Gastrocnemius medialis (tissue), 4 donors: ENCODE data around the gene HDAC10. TPM values are rescaled to one million over a fixed set of nuclear protein-coding genes. Genes with fewer than 3 reads are reported as not detected.
A peak's percentile ranks its signal among the peaks of the same experiment; 100 is the strongest.

Experiments used
- ATAC-seq, 2 donors: fragments of 150-250 bp; one replicate each; pipeline ENCODE4 v1.9.1; 2016
- DNase-seq, 2 donors: peaks; one replicate each; pipeline ENCODE4 v3.0.0-alpha.2; 2019
- H3K27ac ChIP-seq, 4 donors: fragments of 200-600 bp; sonication (generic); 1 replicate in 1 of 4; 2 replicates in 3 of 4; pipeline ENCODE4 v1.5.1; 2016 to 2018; ENCODE audit warnings: mild to moderate bottlenecking in 2 of 4, moderate library complexity in 1 of 4
- H3K27me3 ChIP-seq, 3 donors: fragments of 200-600 bp; sonication (generic) in 2 of 3; 1 replicate in 1 of 3; 2 replicates in 2 of 3; pipeline versions ENCODE4 v1.5.1 to v1.6.0; 2016 to 2019; ENCODE audit warnings: mild to moderate bottlenecking in 1 of 3, moderate library complexity in 1 of 3
- H3K36me3 ChIP-seq, 2 donors: fragments of 200-600 bp; sonication (generic) in 1 of 2; one replicate each; pipeline ENCODE4 v1.5.1; 2017 to 2018
- H3K4me1 ChIP-seq, 2 donors: fragments of 200-600 bp; sonication (generic) in 1 of 2; one replicate each; pipeline ENCODE4 v1.5.1; 2016 to 2017; ENCODE audit warnings: mild to moderate bottlenecking in 2 of 2
- H3K4me3 ChIP-seq, 4 donors: fragments of 200-600 bp; sonication (generic) in 3 of 4; 1 replicate in 1 of 4; 2 replicates in 3 of 4; pipeline ENCODE4 v1.5.1; 2016 to 2019; ENCODE audit warnings: mild to moderate bottlenecking in 2 of 4
- H3K9me3 ChIP-seq, 3 donors: fragments of 200-600 bp; sonication (generic) in 2 of 3; 1 replicate in 1 of 3; 2 replicates in 2 of 3; pipeline ENCODE4 v1.5.1; 2016 to 2019
- POLR2A ChIP-seq, 2 donors: fragments of 450-650 bp; IDR thresholded peaks; one replicate each; pipeline ENCODE4 v1.6.1; 2017; ENCODE audit warnings: antibody characterized with exemption in 2 of 2, mild to moderate bottlenecking in 2 of 2, moderate library complexity in 2 of 2
- in situ Hi-C, 4 donors: fragments of 200-750 bp; cut with MboI; loops; one replicate each; pipeline versions ENCODE4 v1.15.0 to v1.8.0; 2017; ENCODE audit warnings: low sequenced_read_pairs in 4 of 4
- intact Hi-C: fragments of 100-400 bp; cut with DNase I; formaldehyde crosslinking; loops from one replicate; pipeline ENCODE4 v1.15.1; 2023; ENCODE audit warnings: low total_unique reads
- total RNA-seq, 4 donors: library from RNA; depleted of rRNA; stranded (reverse); fragments of >200 nt; gene quantifications; one replicate each; pipeline versions ENCODE4 v1.1.0 to v1.2.3, GENCODE V29; 2016
- TF ChIP-seq, protein P1 (sequence below), 5 experiments: fragments of 450-650 bp in 3 of 5; fragments of 200-600 bp in 2 of 5; sonication (generic) in 2 of 5; IDR thresholded peaks in 4 of 5; conservative IDR thresholded peaks in 1 of 5; 1 replicate in 4 of 5; 2 replicates in 1 of 5; pipeline ENCODE4 v1.5.1; 2016 to 2019; ENCODE audit warnings: antibody characterized with exemption in 5 of 5, mild to moderate bottlenecking in 3 of 5, moderate library complexity in 3 of 5

The HDAC10 gene
- total RNA-seq, 4 donors from 2014 or later, result 4.1 to 24.9 (median 8.6) TPM

DNA sequence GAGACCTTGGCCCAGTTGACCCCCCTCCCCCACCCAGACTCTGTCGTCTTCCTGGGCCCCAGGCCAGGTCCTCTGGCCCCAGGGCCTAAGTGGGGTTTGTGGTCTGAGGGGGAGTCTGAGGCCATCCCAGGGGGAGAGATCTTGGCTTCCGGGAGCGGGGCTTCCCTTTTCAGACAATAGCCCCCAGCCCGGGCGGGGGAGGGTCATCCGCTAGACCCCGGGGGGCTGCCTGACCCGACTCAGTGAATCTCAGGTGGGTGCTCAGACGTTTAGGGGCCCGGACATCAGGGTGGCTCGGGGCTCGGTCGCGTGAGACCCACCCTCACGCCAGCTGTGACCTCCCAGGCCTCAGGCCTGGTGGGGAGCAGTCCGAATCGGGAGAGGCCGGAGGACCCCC is 18.5 kb upstream of the HDAC10 start:
- Histone ChIP-seq H3K4me3 (peak overlapping the region; percentile 44 to 63 (median 60)), H3K4me1 (peaks cover 22 to 42% of the 10 kb centered on the region in 2 donors), H3K27me3 (peaks cover 4 to 12% (median 9%) of the 10 kb centered on the region in 3 donors), H3K9me3 (no peaks in the 10 kb centered on the region), H3K27ac (peak overlapping the region in 3 of 4 donors; percentile 41 to 62 (median 60)), H3K36me3 (no peaks in the 10 kb centered on the region)
- DNase-seq (no peak), ATAC-seq (no peak)
- TF ChIP-seq, protein P1, sequence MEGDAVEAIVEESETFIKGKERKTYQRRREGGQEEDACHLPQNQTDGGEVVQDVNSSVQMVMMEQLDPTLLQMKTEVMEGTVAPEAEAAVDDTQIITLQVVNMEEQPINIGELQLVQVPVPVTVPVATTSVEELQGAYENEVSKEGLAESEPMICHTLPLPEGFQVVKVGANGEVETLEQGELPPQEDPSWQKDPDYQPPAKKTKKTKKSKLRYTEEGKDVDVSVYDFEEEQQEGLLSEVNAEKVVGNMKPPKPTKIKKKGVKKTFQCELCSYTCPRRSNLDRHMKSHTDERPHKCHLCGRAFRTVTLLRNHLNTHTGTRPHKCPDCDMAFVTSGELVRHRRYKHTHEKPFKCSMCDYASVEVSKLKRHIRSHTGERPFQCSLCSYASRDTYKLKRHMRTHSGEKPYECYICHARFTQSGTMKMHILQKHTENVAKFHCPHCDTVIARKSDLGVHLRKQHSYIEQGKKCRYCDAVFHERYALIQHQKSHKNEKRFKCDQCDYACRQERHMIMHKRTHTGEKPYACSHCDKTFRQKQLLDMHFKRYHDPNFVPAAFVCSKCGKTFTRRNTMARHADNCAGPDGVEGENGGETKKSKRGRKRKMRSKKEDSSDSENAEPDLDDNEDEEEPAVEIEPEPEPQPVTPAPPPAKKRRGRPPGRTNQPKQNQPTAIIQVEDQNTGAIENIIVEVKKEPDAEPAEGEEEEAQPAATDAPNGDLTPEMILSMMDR (IDR thresholded peaks at IDR 0.05 in 4 of 5, conservative IDR thresholded peaks at IDR 0.05 in 1 of 5), result no peak
- no peak for TF ChIP-seq POLR2A (IDR thresholded peaks at IDR 0.05)
- in situ Hi-C loops, result no loop called here
- intact Hi-C loops, result no loop called here

GRCh38 chr22:50268655-50269113 is 17.6 kb upstream of the HDAC10 start:
- Histone ChIP-seq H3K27ac (no peak overlapping the region), H3K4me3 (no peak overlapping the region), H3K36me3 (no peaks in the 10 kb centered on the region), H3K4me1 (peaks cover 22 to 38% of the 10 kb centered on the region in 2 donors), H3K27me3 (peaks cover 4 to 12% (median 9%) of the 10 kb centered on the region in 3 donors), H3K9me3 (no peaks in the 10 kb centered on the region)
- TF ChIP-seq, protein P1 (IDR thresholded peaks at IDR 0.05 in 4 of 5, conservative IDR thresholded peaks at IDR 0.05 in 1 of 5), result no peak
- no peak for TF ChIP-seq POLR2A (IDR thresholded peaks at IDR 0.05)
- in situ Hi-C loops, result no loop called here
- intact Hi-C loops, result loop anchor here (1.0 kb wide), 1 partner anchor 16 kb away; no protein-coding TSS in a partner anchor
- no peak for DNase-seq
- no peak for ATAC-seq

DNA sequence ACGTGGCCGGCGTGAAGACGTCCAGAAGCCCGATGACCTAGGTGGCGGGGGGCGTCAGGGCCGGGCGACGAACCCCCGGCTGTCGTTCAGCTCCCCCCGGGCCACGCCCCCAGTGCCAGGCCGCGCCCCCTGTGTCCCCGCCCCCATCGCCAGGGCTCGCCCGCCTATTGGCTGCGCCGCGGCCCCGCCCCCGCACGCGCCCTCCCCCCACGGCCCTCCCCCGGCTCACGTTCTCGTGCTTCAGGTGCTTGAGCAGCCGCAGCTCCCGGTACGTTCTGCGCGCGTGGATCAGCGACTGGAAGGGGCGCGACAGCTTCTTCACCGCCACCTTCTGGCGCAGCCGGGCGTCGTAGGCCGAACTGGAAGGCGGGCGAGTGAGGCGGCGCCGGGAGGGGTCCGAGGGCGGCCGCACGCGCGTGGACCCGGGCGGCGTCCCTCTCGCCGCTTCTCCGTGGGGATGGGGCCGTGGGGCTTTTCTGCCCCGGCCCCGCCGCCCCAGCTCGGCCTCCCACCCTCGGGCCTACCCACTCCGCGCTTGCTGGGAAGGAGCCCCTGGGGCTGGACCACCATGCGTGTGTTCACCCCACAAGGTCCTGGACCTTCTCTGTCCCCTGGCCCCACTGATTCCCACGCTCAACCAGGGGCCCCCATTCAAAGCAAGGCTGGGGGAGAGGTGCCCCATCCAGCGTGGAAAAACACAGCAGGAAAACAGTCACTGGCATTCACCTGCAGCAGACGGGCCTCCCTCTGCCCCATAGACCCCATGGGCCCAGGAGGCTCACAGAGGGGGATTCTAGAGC is 16.7 kb upstream of the HDAC10 start:
- peaks cover 4 to 12% (median 9%) of the 10 kb centered on the region in 3 donors for H3K27me3 ChIP-seq
- peak overlapping the region; percentile 41 to 58 (median 48) for H3K4me3 ChIP-seq

DNA sequence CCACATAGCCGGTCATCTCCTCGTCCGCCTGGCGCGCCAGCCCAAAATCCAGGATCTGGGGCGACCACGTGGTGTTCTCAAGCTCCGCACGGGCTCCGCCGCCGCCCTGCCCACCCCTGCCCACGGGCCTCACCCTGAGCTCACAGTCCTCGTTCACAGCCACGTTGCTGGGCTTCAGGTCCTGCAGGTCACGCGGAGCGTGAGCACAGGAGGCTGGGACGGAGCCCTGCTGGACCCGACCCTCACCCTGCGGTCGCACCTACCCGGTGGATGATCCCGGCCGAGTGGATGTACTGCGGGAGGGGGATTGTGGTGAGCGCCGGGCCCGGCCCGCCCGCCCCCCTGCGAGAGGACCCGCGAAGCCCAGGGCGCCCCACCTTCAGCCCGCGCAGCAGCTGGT is 15.9 kb upstream of the HDAC10 start:
- DNase-seq (peak in 1 of 2 donors; percentile 41), ATAC-seq (no peak)
- no peak for TF ChIP-seq POLR2A (IDR thresholded peaks at IDR 0.05)
- TF ChIP-seq, protein P1 (IDR thresholded peaks at IDR 0.05 in 4 of 5, conservative IDR thresholded peaks at IDR 0.05 in 1 of 5), result no peak
- Histone ChIP-seq H3K27ac (peak overlapping the region in 3 of 4 donors; percentile 34 to 54 (median 52)), H3K9me3 (no peaks in the 10 kb centered on the region), H3K27me3 (peaks cover 4 to 12% (median 6%) of the 10 kb centered on the region in 3 donors), H3K36me3 (no peaks in the 10 kb centered on the region), H3K4me1 (peaks cover 38 to 54% of the 10 kb centered on the region in 2 donors), H3K4me3 (peak overlapping the region; percentile 41 to 58 (median 48))
- in situ Hi-C loops, result no loop called here
- intact Hi-C loops, result no loop called here

More for the DNA sequence above, 16.7 kb upstream of the HDAC10 start:
- in situ Hi-C loops (no loop called here), intact Hi-C loops (loop anchor here (1.0 kb wide), 1 partner anchor 15 kb away; no protein-coding TSS in a partner anchor)
- TF ChIP-seq POLR2A (IDR thresholded peaks at IDR 0.05), result peak in 1 of 2 donors; percentile 17
- TF ChIP-seq, protein P1 (IDR thresholded peaks at IDR 0.05 in 4 of 5, conservative IDR thresholded peaks at IDR 0.05 in 1 of 5), result peak in 4 of 5 experiments; percentile 56 to 68 (median 61)
- Histone ChIP-seq H3K27ac (peak overlapping the region; percentile 34 to 54 (median 44)), H3K9me3 (no peaks in the 10 kb centered on the region), H3K4me1 (peaks cover 30 to 47% of the 10 kb centered on the region in 2 donors), H3K36me3 (no peaks in the 10 kb centered on the region)
- peak; percentile 70 to 77 for ATAC-seq
- peak; percentile 81 to 88 for DNase-seq
